Neural progenitor cell (in vitro differentiated cells): ENCODE measurements around the gene LILRA6. TPM values are rescaled to one million over a fixed set of nuclear protein-coding genes. Genes with fewer than 3 reads are reported as not detected.
A peak's percentile ranks its signal among the peaks of the same experiment; 100 is the strongest.

ENCODE experiments used
- DNase-seq: peaks from one replicate; pipeline ENCODE4 v3.0.0-alpha.2; 2016; ENCODE audit warnings: low spot score
- H2AFZ ChIP-seq: fragments of 200-600 bp; sonication (generic); replicated peaks from 2 replicates; pipeline ENCODE4 v1.6.1; 2016; ENCODE audit warnings: antibody characterized with exemption
- H3F3A ChIP-seq: fragments of 200-600 bp; sonication (generic); 2 replicates; pipeline ENCODE4 v1.6.1; 2016; ENCODE audit warnings: antibody characterized with exemption, low read depth
- H3K27ac ChIP-seq: fragments of 200-600 bp; sonication (generic); 2 replicates; pipeline ENCODE4 v1.5.1; 2016; ENCODE audit warnings: mild to moderate bottlenecking
- H3K27me3 ChIP-seq: fragments of 200-600 bp; sonication (generic); 2 replicates; pipeline ENCODE4 v1.6.1; 2016; ENCODE audit warnings: mild to moderate bottlenecking, moderate library complexity
- H3K36me3 ChIP-seq: fragments of 200-600 bp; sonication (generic); 2 replicates; pipeline ENCODE4 v1.5.1; 2016
- H3K4me1 ChIP-seq: fragments of 200-600 bp; sonication (generic); 2 replicates; pipeline ENCODE4 v1.6.1; 2016; ENCODE audit warnings: mixed run types
- H3K4me2 ChIP-seq: fragments of 200-600 bp; sonication (generic); 2 replicates; pipeline ENCODE4 v1.6.1; 2016
- H3K4me3 ChIP-seq: fragments of 200-600 bp; sonication (generic); 2 replicates; pipeline ENCODE4 v1.5.1; 2016
- H3K79me2 ChIP-seq: fragments of 200-600 bp; sonication (generic); 2 replicates; pipeline ENCODE4 v1.6.1; 2016; ENCODE audit warnings: low read depth
- H3K9ac ChIP-seq: fragments of 200-600 bp; sonication (generic); 2 replicates; pipeline ENCODE4 v1.6.1; 2016
- H3K9me3 ChIP-seq: fragments of 200-600 bp; sonication (generic); 2 replicates; pipeline ENCODE4 v1.5.1; 2016; ENCODE audit warnings: low read depth
- H4K20me1 ChIP-seq: fragments of 200-600 bp; sonication (generic); 2 replicates; pipeline ENCODE4 v1.6.1; 2016; ENCODE audit warnings: low read depth
- H3K27ac Mint-ChIP-seq: 3 replicates; pipeline ENCODE4 v1.8.0; 2021; ENCODE audit warnings: mixed read lengths
- H3K27me3 Mint-ChIP-seq: 2 replicates; pipeline ENCODE4 v1.8.0; 2022; ENCODE audit warnings: low read depth, mild to moderate bottlenecking, inconsistent platforms, moderate library complexity, mixed read lengths; ENCODE audit not compliant: insufficient read depth
- H3K36me3 Mint-ChIP-seq: 3 replicates; pipeline ENCODE4 v1.8.0; 2021; ENCODE audit warnings: mixed read lengths
- H3K4me1 Mint-ChIP-seq: 3 replicates; pipeline ENCODE4 v1.8.0; 2021; ENCODE audit warnings: mixed read lengths
- H3K4me3 Mint-ChIP-seq: 3 replicates; pipeline ENCODE4 v1.8.0; 2021; ENCODE audit warnings: mild to moderate bottlenecking, moderate library complexity, mixed read lengths
- H3K9me3 Mint-ChIP-seq: 3 replicates; pipeline ENCODE4 v1.8.0; 2020; ENCODE audit warnings: mixed read lengths
- EZH2 ChIP-seq: fragments of 200-600 bp; sonication (generic); IDR thresholded peaks from 2 replicates; pipeline ENCODE4 v1.6.1; 2017; ENCODE audit warnings: antibody characterized with exemption, mild to moderate bottlenecking, moderate library complexity
- EZH2phosphoT487 ChIP-seq: fragments of 200-600 bp; sonication (generic); IDR thresholded peaks from 2 replicates; pipeline ENCODE4 v1.6.1; 2017; ENCODE audit warnings: antibody characterized with exemption
- total RNA-seq: library from RNA; depleted of rRNA; stranded (reverse); fragments of >200 nt; gene quantifications from 2 replicates; pipeline ENCODE4 v1.2.3, GENCODE V29; 2015; ENCODE audit warnings: low replicate concordance
- TF ChIP-seq, protein P1 (sequence below): fragments of 200-600 bp; sonication (generic); IDR thresholded peaks from 2 replicates; pipeline ENCODE4 v1.5.1; 2017; ENCODE audit warnings: antibody characterized with exemption, mild to moderate bottlenecking

Gene LILRA6
- total RNA-seq, 1 donor from 2014 or later = not detected

DNA sequence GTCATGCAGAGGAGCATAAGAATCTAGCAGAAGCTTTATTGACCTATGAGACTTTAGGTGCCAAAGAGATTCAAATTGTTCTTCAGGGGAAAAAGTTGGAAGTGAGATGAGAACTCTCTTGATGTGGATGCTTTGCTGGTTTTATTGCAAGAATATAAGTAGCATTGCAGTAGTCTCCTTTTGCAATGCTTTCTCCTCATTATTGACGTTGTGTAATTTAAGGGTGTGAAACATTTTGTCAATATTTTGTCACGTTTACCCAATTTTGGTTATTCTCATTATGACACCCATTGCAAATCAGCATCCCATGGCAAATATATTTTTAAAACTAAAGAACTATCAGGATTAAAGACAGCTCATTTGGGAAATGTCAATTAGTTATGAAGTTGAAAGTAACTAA lies 26.3 kb upstream of the LILRA6 start:
- peaks cover 7% of the 10 kb centered on the region for H3K27me3 Mint-ChIP-seq

DNA sequence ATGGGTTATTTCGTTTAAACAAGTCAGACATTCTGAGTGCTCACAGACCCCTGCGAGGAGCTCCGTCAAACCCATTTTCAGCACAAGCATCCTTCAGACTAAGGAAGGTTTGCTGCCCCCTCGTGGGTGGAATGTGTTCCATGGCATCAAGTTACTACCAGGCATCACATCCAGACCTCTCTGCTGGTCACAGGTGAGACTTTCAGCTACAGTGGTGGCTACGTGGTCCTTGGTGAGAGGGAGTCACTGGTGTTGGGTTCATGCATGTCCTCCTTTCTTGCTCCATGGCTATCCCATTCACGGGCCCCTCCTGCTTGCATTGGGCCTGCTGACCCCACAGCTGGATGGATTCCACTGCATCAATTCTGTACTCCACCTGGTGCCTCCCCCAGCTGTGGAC lies 23.5 kb upstream of the LILRA6 start:
- Mint-ChIP-seq H3K4me3 (peak overlapping the region; percentile 4), H3K27me3 (peaks cover 4% of the 10 kb centered on the region), H3K27ac (no peak overlapping the region), H3K4me1 (peaks cover 3% of the 10 kb centered on the region), H3K9me3 (no peaks in the 10 kb centered on the region), H3K36me3 (no peaks in the 10 kb centered on the region)
- no peak overlapping the region for H3K4me3 ChIP-seq
- no peak overlapping the region for H3K27ac ChIP-seq
- no peaks in the 10 kb centered on the region for H3K9me3 ChIP-seq
- H4K20me1 ChIP-seq = no peaks in the 10 kb centered on the region
- H3K27me3 ChIP-seq = peaks cover 31% of the 10 kb centered on the region
- H3K4me1 ChIP-seq = no peaks in the 10 kb centered on the region
- no peak overlapping the region for H2AFZ ChIP-seq
- no peaks in the 10 kb centered on the region for H3K79me2 ChIP-seq
- peak; percentile 92 for DNase-seq
- H3F3A ChIP-seq = peaks cover 6% of the 10 kb centered on the region
- no peak overlapping the region for H3K4me2 ChIP-seq
- no peak overlapping the region for H3K9ac ChIP-seq
- H3K36me3 ChIP-seq = no peaks in the 10 kb centered on the region
- no peak for TF ChIP-seq EZH2phosphoT487
- TF ChIP-seq, protein P1, sequence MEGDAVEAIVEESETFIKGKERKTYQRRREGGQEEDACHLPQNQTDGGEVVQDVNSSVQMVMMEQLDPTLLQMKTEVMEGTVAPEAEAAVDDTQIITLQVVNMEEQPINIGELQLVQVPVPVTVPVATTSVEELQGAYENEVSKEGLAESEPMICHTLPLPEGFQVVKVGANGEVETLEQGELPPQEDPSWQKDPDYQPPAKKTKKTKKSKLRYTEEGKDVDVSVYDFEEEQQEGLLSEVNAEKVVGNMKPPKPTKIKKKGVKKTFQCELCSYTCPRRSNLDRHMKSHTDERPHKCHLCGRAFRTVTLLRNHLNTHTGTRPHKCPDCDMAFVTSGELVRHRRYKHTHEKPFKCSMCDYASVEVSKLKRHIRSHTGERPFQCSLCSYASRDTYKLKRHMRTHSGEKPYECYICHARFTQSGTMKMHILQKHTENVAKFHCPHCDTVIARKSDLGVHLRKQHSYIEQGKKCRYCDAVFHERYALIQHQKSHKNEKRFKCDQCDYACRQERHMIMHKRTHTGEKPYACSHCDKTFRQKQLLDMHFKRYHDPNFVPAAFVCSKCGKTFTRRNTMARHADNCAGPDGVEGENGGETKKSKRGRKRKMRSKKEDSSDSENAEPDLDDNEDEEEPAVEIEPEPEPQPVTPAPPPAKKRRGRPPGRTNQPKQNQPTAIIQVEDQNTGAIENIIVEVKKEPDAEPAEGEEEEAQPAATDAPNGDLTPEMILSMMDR = peak; percentile 84

More for the DNA sequence above, 26.3 kb upstream of the LILRA6 start:
- no peak overlapping the region for H2AFZ ChIP-seq
- no peaks in the 10 kb centered on the region for H4K20me1 ChIP-seq
- no peak for DNase-seq
- no peaks in the 10 kb centered on the region for H3K9me3 ChIP-seq
- no peaks in the 10 kb centered on the region for H3K4me1 ChIP-seq
- H3F3A ChIP-seq = no peaks in the 10 kb centered on the region
- peaks cover 35% of the 10 kb centered on the region for H3K27me3 ChIP-seq
- no peak overlapping the region for H3K4me2 ChIP-seq
- Mint-ChIP-seq H3K4me1 (peaks cover 3% of the 10 kb centered on the region), H3K36me3 (no peaks in the 10 kb centered on the region), H3K4me3 (no peak overlapping the region), H3K9me3 (no peaks in the 10 kb centered on the region), H3K27ac (no peak overlapping the region)
- no peaks in the 10 kb centered on the region for H3K79me2 ChIP-seq
- no peak overlapping the region for H3K4me3 ChIP-seq
- no peak overlapping the region for H3K9ac ChIP-seq
- TF ChIP-seq EZH2phosphoT487 = no peak
- no peak for TF ChIP-seq EZH2
- H3K36me3 ChIP-seq = no peaks in the 10 kb centered on the region
- no peak overlapping the region for H3K27ac ChIP-seq

DNA sequence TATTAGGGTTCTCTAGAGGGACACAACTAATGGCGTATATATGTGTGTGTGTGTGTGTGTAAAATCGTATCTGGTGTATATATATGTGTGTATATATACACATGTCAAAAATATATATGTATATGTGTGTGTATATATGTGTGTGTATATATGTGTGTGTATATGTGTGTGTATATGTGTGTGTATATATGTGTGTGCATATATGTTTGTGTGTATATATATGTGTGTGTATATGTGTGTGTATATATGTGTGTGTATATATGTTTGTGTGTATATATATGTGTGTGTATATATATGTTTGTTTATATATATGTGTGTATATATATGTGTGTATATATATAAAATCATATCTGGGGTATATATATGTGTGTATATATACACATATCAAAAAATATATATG lies 19.9 kb upstream of the LILRA6 start:
- Histone ChIP-seq H3K4me3 (no peak overlapping the region), H2AFZ (no peak overlapping the region), H3K27ac (no peak overlapping the region), H3K4me1 (no peaks in the 10 kb centered on the region), H3K9ac (no peak overlapping the region), H3K4me2 (no peak overlapping the region), H4K20me1 (no peaks in the 10 kb centered on the region), H3K36me3 (no peaks in the 10 kb centered on the region), H3K27me3 (peaks cover under 1% of the 10 kb centered on the region), H3K79me2 (no peaks in the 10 kb centered on the region), H3K9me3 (no peaks in the 10 kb centered on the region), H3F3A (peaks cover 6% of the 10 kb centered on the region)
- no peaks in the 10 kb centered on the region for H3K9me3 Mint-ChIP-seq
- H3K27ac Mint-ChIP-seq = no peak overlapping the region
- H3K36me3 Mint-ChIP-seq = no peaks in the 10 kb centered on the region
- peaks cover 3% of the 10 kb centered on the region for H3K4me1 Mint-ChIP-seq
- TF ChIP-seq, protein P1 = no peak
- no peak for TF ChIP-seq EZH2phosphoT487
- H3K4me3 Mint-ChIP-seq = no peak overlapping the region
- H3K27me3 Mint-ChIP-seq = peaks cover 8% of the 10 kb centered on the region
- DNase-seq = no peak

DNA sequence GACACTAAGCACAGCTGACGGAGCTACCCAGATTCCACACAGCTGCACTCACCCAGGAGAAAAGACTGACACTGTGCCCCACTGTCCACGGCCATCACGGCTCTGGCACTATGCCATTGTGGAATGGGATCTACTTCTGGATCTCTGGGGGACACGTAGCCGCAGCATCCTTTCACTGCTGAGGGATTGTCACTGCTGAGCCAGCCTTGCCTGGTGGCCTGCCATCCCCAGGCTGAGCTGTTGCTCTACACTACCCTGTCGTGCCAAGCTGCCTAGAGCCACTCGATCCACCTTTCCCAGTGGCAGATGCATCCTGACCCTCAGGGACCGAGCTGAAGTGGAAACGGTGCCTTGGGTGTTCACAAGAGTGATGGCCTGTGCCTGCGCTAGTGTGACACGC lies 19.5 kb upstream of the LILRA6 start:
- Mint-ChIP-seq H3K4me1 (peaks cover 3% of the 10 kb centered on the region), H3K9me3 (no peaks in the 10 kb centered on the region), H3K27ac (no peak overlapping the region), H3K27me3 (peaks cover 8% of the 10 kb centered on the region), H3K4me3 (no peak overlapping the region), H3K36me3 (no peaks in the 10 kb centered on the region)
- Histone ChIP-seq H3K4me2 (no peak overlapping the region), H2AFZ (no peak overlapping the region), H3K36me3 (no peaks in the 10 kb centered on the region), H3F3A (peaks cover 6% of the 10 kb centered on the region), H3K27ac (no peak overlapping the region), H3K9me3 (no peaks in the 10 kb centered on the region), H3K9ac (no peak overlapping the region), H3K27me3 (no peaks in the 10 kb centered on the region), H4K20me1 (no peaks in the 10 kb centered on the region), H3K4me1 (no peaks in the 10 kb centered on the region), H3K79me2 (no peaks in the 10 kb centered on the region), H3K4me3 (no peak overlapping the region)
- no peak for DNase-seq
- TF ChIP-seq EZH2 (no peak), EZH2phosphoT487 (no peak)
- TF ChIP-seq, protein P1 = no peak
